NCI-H345 treated with DMSO at 0.1 percent for 48 hours (cell line): ENCODE results near the gene CAMK1.

ENCODE experiments used
- DNase-seq: peaks from one replicate; lab custom pipeline; 2025; ENCODE audit not compliant: unreplicated experiment; lab: John Stamatoyannopoulos, UW

CAMK1 gene

GRCh38 chr3:9793161-9793781, 23.5 kb upstream of the CAMK1 start:
- no peak for DNase-seq

- DNase-seq: peak; percentile 89
These were observed 22.8 kb upstream of the CAMK1 start, which contains the start of the genes ARPC4 and TADA3 for GRCh38 chr3:9792405-9793160. TSS of gene ARPC4 (plus strand) at chr3:9793082. CDS start at chr3:9793122, 40 bp downstream. TSS of gene TADA3 (minus strand) at chr3:9792473. CDS start at chr3:9791466, 1,007 bp downstream.

- DNase-seq: no peak
These were observed 22.1 kb upstream of the CAMK1 start for GRCh38 chr3:9791790-9792404.

- no peak for DNase-seq
These were observed 21.4 kb upstream of the CAMK1 start for GRCh38 chr3:9791127-9791526.

- DNase-seq: no peak
These were observed 18.0 kb upstream of the CAMK1 start for GRCh38 chr3:9787714-9788113.

- DNase-seq: no peak
These were observed 17.3 kb upstream of the CAMK1 start for GRCh38 chr3:9786825-9787669.

- no peak for DNase-seq
These were observed 16.5 kb upstream of the CAMK1 start for GRCh38 chr3:9786209-9786739.

GRCh38 chr3:9785602-9786001, 15.9 kb upstream of the CAMK1 start:
- no peak for DNase-seq

GRCh38 chr3:9784965-9785364, 15.2 kb upstream of the CAMK1 start:
- no peak for DNase-seq

GRCh38 chr3:9783954-9784353, 14.2 kb upstream of the CAMK1 start:
- DNase-seq: no peak

- no peak for DNase-seq
These were observed 13.0 kb upstream of the CAMK1 start for GRCh38 chr3:9782770-9783169.

GRCh38 chr3:9781978-9782603, 12.3 kb upstream of the CAMK1 start:
- DNase-seq: no peak

GRCh38 chr3:9781551-9781950, 11.8 kb upstream of the CAMK1 start:
- DNase-seq: no peak

GRCh38 chr3:9780910-9781309, 11.2 kb upstream of the CAMK1 start:
- no peak for DNase-seq

- no peak for DNase-seq
These were observed 10.7 kb upstream of the CAMK1 start for GRCh38 chr3:9780458-9780812.

- no peak for DNase-seq
These were observed 10.1 kb upstream of the CAMK1 start for GRCh38 chr3:9779721-9780457.

GRCh38 chr3:9779075-9779593, 9.4 kb upstream of the CAMK1 start:
- no peak for DNase-seq

- DNase-seq: no peak
These were observed 8.7 kb upstream of the CAMK1 start for GRCh38 chr3:9778143-9779074.

GRCh38 chr3:9777694-9778021, 7.9 kb upstream of the CAMK1 start:
- no peak for DNase-seq
